Astrocyte (in vitro differentiated cells and primary cell): ENCODE data around the gene LRRC47. TPM values are rescaled to one million over a fixed set of nuclear protein-coding genes. Genes with fewer than 3 reads are reported as not detected.
"Not testable (repeated sequence)": the region's sequence is repeated elsewhere in the genome, so short reads cannot be mapped to it uniquely, and the experiment has no call there.

Source experiments
- DNase-seq: peaks from one replicate; pipeline ENCODE4 v3.0.0-alpha.2; 2010; ENCODE audit warnings: low read depth
- FAIRE-seq: peaks from 2 replicates; lab custom pipeline; 2011; peaks lifted over from hg19 to GRCh38; lab: Jason Lieb, UNC
- H2AFZ ChIP-seq: 2 replicates; pipeline ENCODE4 v1.6.0; 2012; ENCODE audit warnings: low read depth, low read length, inconsistent platforms
- H3K27ac ChIP-seq: 2 replicates; pipeline ENCODE4 v1.5.1; 2011; ENCODE audit warnings: low read depth, low read length, inconsistent platforms
- H3K27me3 ChIP-seq: 2 replicates; pipeline ENCODE4 v1.6.0; 2011; ENCODE audit warnings: low read length, inconsistent platforms; ENCODE audit not compliant: insufficient read depth
- H3K36me3 ChIP-seq: 2 replicates; pipeline ENCODE4 v1.5.1; 2011; ENCODE audit warnings: low read length, inconsistent platforms; ENCODE audit not compliant: insufficient read depth
- H3K4me1 ChIP-seq: 2 replicates; pipeline ENCODE4 v1.5.1; 2011; ENCODE audit warnings: low read length, inconsistent platforms; ENCODE audit not compliant: insufficient read depth
- H3K4me2 ChIP-seq: 2 replicates; pipeline ENCODE4 v1.6.0; 2012; ENCODE audit warnings: low read length, inconsistent platforms
- H3K4me3 ChIP-seq: 2 replicates; pipeline ENCODE4 v1.5.1; 2011; ENCODE audit warnings: low read depth, mild to moderate bottlenecking, low read length, inconsistent platforms; ENCODE audit not compliant: insufficient read depth
- H3K79me2 ChIP-seq: 2 replicates; pipeline ENCODE4 v1.6.0; 2012; ENCODE audit warnings: mild to moderate bottlenecking, low read length, inconsistent platforms; ENCODE audit not compliant: insufficient read depth
- H3K9ac ChIP-seq: 2 replicates; pipeline ENCODE4 v1.6.0; 2012; ENCODE audit warnings: mild to moderate bottlenecking, low read length, inconsistent platforms
- H3K9me3 ChIP-seq: 2 replicates; pipeline ENCODE4 v1.5.1; 2012; ENCODE audit warnings: low read depth, mild to moderate bottlenecking, low read length, inconsistent platforms; ENCODE audit not compliant: insufficient read depth
- H4K20me1 ChIP-seq: 2 replicates; pipeline ENCODE4 v1.6.0; 2012; ENCODE audit warnings: low read length, inconsistent platforms; ENCODE audit not compliant: insufficient read depth
- H3K27ac Mint-ChIP-seq: one replicate; pipeline ENCODE4 v1.8.0; 2021; ENCODE audit warnings: mild to moderate bottlenecking, mixed read lengths; ENCODE audit not compliant: unreplicated experiment
- H3K27me3 Mint-ChIP-seq: one replicate; pipeline ENCODE4 v1.8.0; 2021; ENCODE audit warnings: low read depth, mixed read lengths; ENCODE audit not compliant: unreplicated experiment
- H3K36me3 Mint-ChIP-seq: one replicate; pipeline ENCODE4 v1.8.0; 2021; ENCODE audit warnings: low read depth, mixed read lengths; ENCODE audit not compliant: unreplicated experiment
- H3K4me1 Mint-ChIP-seq: one replicate; pipeline ENCODE4 v1.8.0; 2021; ENCODE audit warnings: low read depth, mixed read lengths; ENCODE audit not compliant: unreplicated experiment
- H3K4me3 Mint-ChIP-seq: one replicate; pipeline ENCODE4 v1.8.0; 2021; ENCODE audit warnings: mild to moderate bottlenecking, moderate library complexity, mixed read lengths; ENCODE audit not compliant: unreplicated experiment
- H3K9me3 Mint-ChIP-seq: one replicate; pipeline ENCODE4 v1.8.0; 2021; ENCODE audit warnings: mild to moderate bottlenecking, mixed read lengths; ENCODE audit not compliant: unreplicated experiment
- CTCF ChIP-seq: IDR thresholded peaks from 2 replicates; pipeline ENCODE4 v1.5.1; 2011; ENCODE audit warnings: low read depth, mild to moderate bottlenecking, inconsistent platforms, low read length, moderate library complexity; ENCODE audit not compliant: insufficient read depth
- EZH2 ChIP-seq: IDR thresholded peaks from 2 replicates; pipeline ENCODE4 v1.6.1; 2012; ENCODE audit warnings: mild to moderate bottlenecking, low read length, inconsistent platforms; ENCODE audit not compliant: insufficient read depth
- total RNA-seq: library from RNA; stranded (reverse); gene quantifications from 2 replicates; pipeline ENCODE4 v1.2.1, GENCODE V29; 2021

Gene LRRC47
- total RNA-seq, 1 donor from 2014 or later: 51.5 TPM

GRCh38 chr1:3749512-3749911, 46.8 kb downstream of the LRRC47 start:
- H3K9me3 Mint-ChIP-seq: no peaks in the 10 kb centered on the region
- Histone ChIP-seq H3K27ac (no peak overlapping the region), H3K36me3 (no peaks in the 10 kb centered on the region), H3K9ac (no peak overlapping the region), H3K79me2 (peaks cover 3% of the 10 kb centered on the region), H4K20me1 (peaks cover 13% of the 10 kb centered on the region), H3K9me3 (no peaks in the 10 kb centered on the region), H3K27me3 (peaks cover 11% of the 10 kb centered on the region), H3K4me2 (no peak overlapping the region), H3K4me3 (no peak overlapping the region), H2AFZ (no peak overlapping the region), H3K4me1 (peaks cover 3% of the 10 kb centered on the region)
- no peak overlapping the region for H3K27ac Mint-ChIP-seq
- H3K4me1 Mint-ChIP-seq: no peaks in the 10 kb centered on the region
- TF ChIP-seq CTCF: no peak
- TF ChIP-seq EZH2: no peak
- H3K4me3 Mint-ChIP-seq: no peak overlapping the region
- no peak for FAIRE-seq
- H3K27me3 Mint-ChIP-seq: peaks cover 12% of the 10 kb centered on the region
- DNase-seq: no peak
- H3K36me3 Mint-ChIP-seq: peaks cover 2% of the 10 kb centered on the region

- H3K79me2 ChIP-seq, H2AFZ ChIP-seq, H3K9ac ChIP-seq, H3K36me3 Mint-ChIP-seq, H3K4me1 ChIP-seq, FAIRE-seq, H3K9me3 Mint-ChIP-seq, H3K27ac ChIP-seq, H3K4me1 Mint-ChIP-seq, H3K4me2 ChIP-seq, DNase-seq, H3K27ac Mint-ChIP-seq, H3K36me3 ChIP-seq, H3K4me3 ChIP-seq, H3K9me3 ChIP-seq: not testable (repeated sequence)
- Mint-ChIP-seq H3K4me3 (peak overlapping the region; percentile 81), H3K27me3 (peaks cover 12% of the 10 kb centered on the region)
- H3K27me3 ChIP-seq: peaks cover 11% of the 10 kb centered on the region
- peaks cover 14% of the 10 kb centered on the region for H4K20me1 ChIP-seq
Observed at GRCh38 chr1:3748316-3748900, 47.9 kb downstream of the LRRC47 start.

GRCh38 chr1:3747903-3748302, 48.4 kb downstream of the LRRC47 start:
- no peak overlapping the region for H3K4me3 ChIP-seq

More at GRCh38 chr1:3747903-3748302, 48.4 kb downstream of the LRRC47 start:
- Histone ChIP-seq H3K9ac (no peak overlapping the region), H4K20me1 (peaks cover 19% of the 10 kb centered on the region), H2AFZ (peak overlapping the region; percentile 75), H3K79me2 (peaks cover 3% of the 10 kb centered on the region), H3K27ac (no peak overlapping the region), H3K36me3 (no peaks in the 10 kb centered on the region), H3K4me1 (peaks cover 3% of the 10 kb centered on the region), H3K27me3 (peaks cover 11% of the 10 kb centered on the region), H3K9me3 (no peaks in the 10 kb centered on the region), H3K4me2 (peak overlapping the region; percentile 87)
- Mint-ChIP-seq H3K9me3 (no peaks in the 10 kb centered on the region), H3K4me1 (no peaks in the 10 kb centered on the region), H3K36me3 (peaks cover 2% of the 10 kb centered on the region), H3K27ac (peak overlapping the region; percentile 34), H3K4me3 (peak overlapping the region; percentile 81), H3K27me3 (peaks cover 12% of the 10 kb centered on the region)
- DNase-seq (no peak), FAIRE-seq (no peak)
- no peak for TF ChIP-seq CTCF
- no peak for TF ChIP-seq EZH2
